Astrocyte (in vitro differentiated cells and primary cell): ENCODE measurements around the gene ACKR2. TPM values are rescaled to one million over a fixed set of nuclear protein-coding genes. Genes with fewer than 3 reads are reported as not detected.

Source experiments
- DNase-seq: peaks from one replicate; pipeline ENCODE4 v3.0.0-alpha.2; 2010; ENCODE audit warnings: low read depth
- FAIRE-seq: peaks from 2 replicates; lab custom pipeline; 2011; peaks lifted over from hg19 to GRCh38; lab: Jason Lieb, UNC
- H2AFZ ChIP-seq: 2 replicates; pipeline ENCODE4 v1.6.0; 2012; ENCODE audit warnings: low read depth, low read length, inconsistent platforms
- H3K27ac ChIP-seq: 2 replicates; pipeline ENCODE4 v1.5.1; 2011; ENCODE audit warnings: low read depth, low read length, inconsistent platforms
- H3K27me3 ChIP-seq: 2 replicates; pipeline ENCODE4 v1.6.0; 2011; ENCODE audit warnings: low read length, inconsistent platforms; ENCODE audit not compliant: insufficient read depth
- H3K36me3 ChIP-seq: 2 replicates; pipeline ENCODE4 v1.5.1; 2011; ENCODE audit warnings: low read length, inconsistent platforms; ENCODE audit not compliant: insufficient read depth
- H3K4me1 ChIP-seq: 2 replicates; pipeline ENCODE4 v1.5.1; 2011; ENCODE audit warnings: low read length, inconsistent platforms; ENCODE audit not compliant: insufficient read depth
- H3K4me2 ChIP-seq: 2 replicates; pipeline ENCODE4 v1.6.0; 2012; ENCODE audit warnings: low read length, inconsistent platforms
- H3K4me3 ChIP-seq: 2 replicates; pipeline ENCODE4 v1.5.1; 2011; ENCODE audit warnings: low read depth, mild to moderate bottlenecking, low read length, inconsistent platforms; ENCODE audit not compliant: insufficient read depth
- H3K79me2 ChIP-seq: 2 replicates; pipeline ENCODE4 v1.6.0; 2012; ENCODE audit warnings: mild to moderate bottlenecking, low read length, inconsistent platforms; ENCODE audit not compliant: insufficient read depth
- H3K9ac ChIP-seq: 2 replicates; pipeline ENCODE4 v1.6.0; 2012; ENCODE audit warnings: mild to moderate bottlenecking, low read length, inconsistent platforms
- H3K9me3 ChIP-seq: 2 replicates; pipeline ENCODE4 v1.5.1; 2012; ENCODE audit warnings: low read depth, mild to moderate bottlenecking, low read length, inconsistent platforms; ENCODE audit not compliant: insufficient read depth
- H4K20me1 ChIP-seq: 2 replicates; pipeline ENCODE4 v1.6.0; 2012; ENCODE audit warnings: low read length, inconsistent platforms; ENCODE audit not compliant: insufficient read depth
- H3K27ac Mint-ChIP-seq: one replicate; pipeline ENCODE4 v1.8.0; 2021; ENCODE audit warnings: mild to moderate bottlenecking, mixed read lengths; ENCODE audit not compliant: unreplicated experiment
- H3K27me3 Mint-ChIP-seq: one replicate; pipeline ENCODE4 v1.8.0; 2021; ENCODE audit warnings: low read depth, mixed read lengths; ENCODE audit not compliant: unreplicated experiment
- H3K36me3 Mint-ChIP-seq: one replicate; pipeline ENCODE4 v1.8.0; 2021; ENCODE audit warnings: low read depth, mixed read lengths; ENCODE audit not compliant: unreplicated experiment
- H3K4me1 Mint-ChIP-seq: one replicate; pipeline ENCODE4 v1.8.0; 2021; ENCODE audit warnings: low read depth, mixed read lengths; ENCODE audit not compliant: unreplicated experiment
- H3K4me3 Mint-ChIP-seq: one replicate; pipeline ENCODE4 v1.8.0; 2021; ENCODE audit warnings: mild to moderate bottlenecking, moderate library complexity, mixed read lengths; ENCODE audit not compliant: unreplicated experiment
- H3K9me3 Mint-ChIP-seq: one replicate; pipeline ENCODE4 v1.8.0; 2021; ENCODE audit warnings: mild to moderate bottlenecking, mixed read lengths; ENCODE audit not compliant: unreplicated experiment
- CTCF ChIP-seq: IDR thresholded peaks from 2 replicates; pipeline ENCODE4 v1.5.1; 2011; ENCODE audit warnings: low read depth, mild to moderate bottlenecking, inconsistent platforms, low read length, moderate library complexity; ENCODE audit not compliant: insufficient read depth
- EZH2 ChIP-seq: IDR thresholded peaks from 2 replicates; pipeline ENCODE4 v1.6.1; 2012; ENCODE audit warnings: mild to moderate bottlenecking, low read length, inconsistent platforms; ENCODE audit not compliant: insufficient read depth
- total RNA-seq: library from RNA; stranded (reverse); gene quantifications from 2 replicates; pipeline ENCODE4 v1.2.1, GENCODE V29; 2021

Gene ACKR2
- total RNA-seq, 1 donor from 2014 or later = 1.7 TPM

DNA sequence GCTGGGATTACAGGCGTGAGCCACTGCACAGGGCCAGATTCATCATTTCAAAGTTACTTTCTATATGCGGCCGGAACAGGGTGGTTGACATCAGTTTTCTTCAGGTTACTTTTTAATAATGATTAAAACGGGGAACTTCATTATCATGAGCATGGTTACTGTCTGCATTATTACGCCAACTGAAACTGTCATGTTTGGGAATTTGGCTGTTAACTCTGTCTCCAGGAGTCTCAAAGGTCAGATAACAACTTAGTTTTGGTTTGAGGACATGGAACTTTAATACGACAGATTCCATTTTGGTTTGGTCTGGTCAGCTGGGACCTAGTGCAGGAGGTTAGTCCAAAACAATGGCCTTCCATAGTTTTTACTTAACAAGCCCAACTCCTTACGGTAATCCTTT lies 57.9 kb downstream of the ACKR2 start:
- TF ChIP-seq CTCF (no peak), EZH2 (no peak)
- no peaks in the 10 kb centered on the region for H3K4me1 ChIP-seq
- Mint-ChIP-seq H3K9me3 (no peaks in the 10 kb centered on the region), H3K36me3 (no peaks in the 10 kb centered on the region), H3K4me3 (no peak overlapping the region), H3K27me3 (peaks cover 20% of the 10 kb centered on the region), H3K27ac (no peak overlapping the region), H3K4me1 (no peaks in the 10 kb centered on the region)
- no peak overlapping the region for H3K4me3 ChIP-seq
- no peak overlapping the region for H3K9ac ChIP-seq
- FAIRE-seq (no peak), DNase-seq (no peak)
- H3K79me2 ChIP-seq = no peaks in the 10 kb centered on the region
- H3K36me3 ChIP-seq = no peaks in the 10 kb centered on the region
- no peaks in the 10 kb centered on the region for H4K20me1 ChIP-seq
- H2AFZ ChIP-seq = no peak overlapping the region
- H3K4me2 ChIP-seq = no peak overlapping the region
- no peaks in the 10 kb centered on the region for H3K9me3 ChIP-seq
- no peak overlapping the region for H3K27ac ChIP-seq
- H3K27me3 ChIP-seq = peaks cover 3% of the 10 kb centered on the region

GRCh38 chr3:42868841-42869240 lies 59.6 kb downstream of the ACKR2 start:
- Histone ChIP-seq H3K79me2 (no peaks in the 10 kb centered on the region), H3K4me3 (no peak overlapping the region), H3K9me3 (no peaks in the 10 kb centered on the region), H4K20me1 (no peaks in the 10 kb centered on the region), H3K27me3 (peaks cover 3% of the 10 kb centered on the region), H2AFZ (no peak overlapping the region), H3K4me2 (no peak overlapping the region), H3K9ac (no peak overlapping the region), H3K36me3 (no peaks in the 10 kb centered on the region), H3K4me1 (no peaks in the 10 kb centered on the region), H3K27ac (no peak overlapping the region)
- Mint-ChIP-seq H3K27ac (no peak overlapping the region), H3K9me3 (peaks cover under 1% of the 10 kb centered on the region), H3K27me3 (peaks cover 28% of the 10 kb centered on the region), H3K4me1 (no peaks in the 10 kb centered on the region), H3K36me3 (no peaks in the 10 kb centered on the region), H3K4me3 (no peak overlapping the region)
- DNase-seq = no peak
- FAIRE-seq = no peak
- TF ChIP-seq CTCF = no peak
- TF ChIP-seq EZH2 = no peak

DNA sequence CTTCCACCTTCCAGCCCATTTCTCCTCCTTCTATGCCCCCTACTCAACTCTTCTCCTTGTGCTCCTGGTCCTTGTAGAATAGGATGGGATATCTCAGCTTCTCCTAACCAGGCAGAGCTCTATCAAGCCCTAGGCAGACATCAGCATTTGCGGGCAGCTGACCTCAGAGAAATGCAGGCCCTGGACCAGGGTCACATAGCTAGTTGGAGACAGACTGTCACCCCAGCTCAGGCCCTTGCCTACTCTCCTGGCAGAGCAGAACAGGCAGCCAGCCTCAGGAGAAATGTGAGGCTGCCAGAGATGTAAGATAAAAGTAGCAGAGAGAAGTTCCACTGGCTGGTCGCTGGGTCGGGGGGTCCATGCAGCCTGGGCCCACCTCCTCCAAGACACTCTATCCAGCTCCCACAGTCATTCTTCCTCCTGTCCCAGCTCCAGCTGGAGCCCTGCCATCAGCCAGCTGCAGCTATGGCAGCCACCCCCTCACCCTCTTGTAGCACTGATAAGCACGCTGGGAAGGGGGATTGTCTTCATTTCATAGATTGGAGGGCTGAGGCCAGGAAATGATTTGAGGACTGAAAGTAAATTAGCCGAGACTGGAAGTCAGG lies 62.4 kb downstream of the ACKR2 start:
- Histone ChIP-seq H3K79me2 (no peaks in the 10 kb centered on the region), H4K20me1 (no peaks in the 10 kb centered on the region), H3K4me2 (no peak overlapping the region), H3K4me1 (no peaks in the 10 kb centered on the region), H3K4me3 (no peak overlapping the region), H2AFZ (no peak overlapping the region), H3K27me3 (peaks cover 6% of the 10 kb centered on the region), H3K9ac (no peak overlapping the region), H3K9me3 (no peaks in the 10 kb centered on the region), H3K36me3 (no peaks in the 10 kb centered on the region), H3K27ac (no peak overlapping the region)
- FAIRE-seq (no peak), DNase-seq (no peak)
- no peaks in the 10 kb centered on the region for H3K4me1 Mint-ChIP-seq
- H3K27me3 Mint-ChIP-seq = peaks cover 50% of the 10 kb centered on the region
- TF ChIP-seq CTCF (no peak), EZH2 (no peak)
- peaks cover 3% of the 10 kb centered on the region for H3K36me3 Mint-ChIP-seq
- H3K27ac Mint-ChIP-seq = no peak overlapping the region
- H3K4me3 Mint-ChIP-seq = no peak overlapping the region
- H3K9me3 Mint-ChIP-seq = peaks cover 12% of the 10 kb centered on the region
